Measurements from ENCODE around the gene KCNAB3.
A peak's percentile ranks its signal among the peaks of the same experiment; 100 is the strongest.

The KCNAB3 gene

GRCh38 chr17:7935859-7936258 lies 6.2 kb upstream of the KCNAB3 start:
- no peak for DNase-seq

DNA sequence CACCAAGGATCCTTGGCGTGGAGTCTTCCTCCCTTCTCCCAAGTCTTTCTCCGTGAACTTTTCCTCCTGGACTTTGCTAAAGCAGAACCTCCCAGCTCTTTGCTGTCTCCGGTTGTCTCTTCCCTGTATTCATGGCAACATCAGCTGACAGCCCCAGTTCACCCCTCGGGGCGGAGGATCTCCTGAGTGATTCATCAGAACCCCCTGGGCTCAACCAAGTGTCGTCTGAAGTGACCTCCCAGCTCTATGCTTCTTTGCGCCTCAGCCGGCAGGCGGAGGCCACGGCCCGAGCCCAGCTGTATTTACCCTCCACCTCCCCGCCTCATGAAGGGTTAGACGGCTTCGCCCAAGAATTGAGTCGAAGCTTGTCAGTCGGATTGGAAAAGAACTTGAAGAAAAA lies 3.3 kb upstream of the KCNAB3 start:
- DNase-seq = peak; percentile 55

DNA sequence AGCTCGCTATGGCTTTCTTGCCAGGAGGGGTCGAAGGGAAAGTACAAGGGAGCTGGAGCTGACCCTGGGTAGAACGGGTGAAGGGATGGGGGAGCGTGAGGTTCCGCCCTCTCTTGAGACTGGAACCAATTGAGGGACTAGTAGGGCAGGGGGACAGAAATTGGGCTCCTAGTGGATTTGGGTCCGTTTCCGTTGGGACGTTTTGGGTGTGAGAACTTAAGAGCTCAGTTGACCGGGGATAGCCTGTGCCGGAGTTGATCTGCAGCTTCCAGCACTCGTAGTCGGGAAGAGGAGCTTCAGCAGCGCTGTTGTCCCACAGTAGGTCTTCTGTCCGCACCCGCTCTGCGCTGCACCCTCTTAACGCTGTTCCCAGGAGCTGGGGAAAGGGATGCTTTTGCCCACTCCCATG lies 2.8 kb upstream of the KCNAB3 start:
- peak; percentile 23 for DNase-seq

- peak; percentile 97 for DNase-seq
These were observed 2.2 kb upstream of the KCNAB3 start, which contains the start of the genes CNTROB and TRAPPC1 for GRCh38 chr17:7931709-7932482. Gene CNTROB (plus strand): TSS chr17:7932206. CDS start chr17:7933080, 874 bp downstream. Gene TRAPPC1 (minus strand): TSS chr17:7931946. CDS start chr17:7931829, 117 bp downstream.

- DNase-seq = no peak
These were observed 1.4 kb upstream of the KCNAB3 start for GRCh38 chr17:7930841-7931631.

DNA sequence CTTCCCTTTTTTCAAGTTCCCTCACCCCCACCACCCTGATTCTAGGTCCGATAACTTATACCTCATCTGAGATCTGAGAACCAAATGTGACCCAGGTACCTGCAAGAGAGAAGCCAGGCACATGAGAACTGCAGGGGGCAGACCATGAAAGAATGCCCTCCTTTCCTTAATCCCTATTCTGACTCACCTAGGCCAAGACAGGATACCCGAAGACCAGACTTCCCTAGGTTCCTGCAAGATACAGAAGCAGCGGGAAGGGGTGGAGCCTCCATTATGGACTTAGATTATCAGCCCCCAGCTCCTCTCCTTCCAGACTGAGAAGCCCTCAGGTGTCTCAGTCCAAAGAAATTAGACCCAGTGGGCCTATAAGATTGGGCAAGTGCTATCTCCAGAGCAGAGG lies 2.1 kb downstream of the KCNAB3 start:
- DNase-seq = no peak

GRCh38 chr17:7922845-7923628 lies 6.6 kb downstream of the KCNAB3 start:
- peak; percentile 67 for DNase-seq

GRCh38 chr17:7922269-7922844 lies 7.3 kb downstream of the KCNAB3 start:
- no peak for DNase-seq

DNA sequence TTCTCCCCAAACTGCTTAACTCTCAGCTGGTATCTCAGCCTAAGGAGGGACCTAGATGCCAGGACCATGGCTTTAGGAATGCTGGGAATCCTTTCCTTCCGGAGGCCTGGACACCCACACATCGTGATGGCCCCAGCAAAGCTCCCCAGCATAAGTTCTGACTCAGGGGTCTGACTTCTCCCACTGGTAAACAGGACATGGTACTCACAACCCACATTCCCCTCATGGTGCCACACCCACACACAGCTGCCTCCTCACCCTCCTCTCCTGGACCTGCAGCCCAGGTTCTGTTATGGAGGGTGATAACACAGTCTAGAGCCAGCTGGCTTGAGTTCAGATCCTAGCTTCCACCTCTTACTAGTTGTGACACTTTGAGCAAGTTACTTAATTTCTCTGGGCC lies 12.8 kb downstream of the KCNAB3 start:
- no peak for DNase-seq

DNA sequence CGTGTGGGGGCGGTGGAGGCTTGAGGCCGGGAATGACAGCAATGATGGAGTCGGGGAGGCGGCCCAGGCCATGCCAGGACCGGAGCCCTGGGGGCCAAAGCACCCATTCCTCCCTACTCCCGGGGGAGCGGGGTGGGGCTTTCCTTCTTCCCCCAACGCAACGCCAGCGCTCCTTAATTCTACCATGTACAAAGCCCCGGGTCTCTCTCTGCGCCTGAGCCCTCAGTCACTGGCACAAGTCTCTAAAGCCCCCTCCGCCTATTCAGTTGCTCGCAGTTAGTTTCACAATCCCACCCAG lies 13.3 kb downstream of the KCNAB3 start:
- no peak for DNase-seq

DNA sequence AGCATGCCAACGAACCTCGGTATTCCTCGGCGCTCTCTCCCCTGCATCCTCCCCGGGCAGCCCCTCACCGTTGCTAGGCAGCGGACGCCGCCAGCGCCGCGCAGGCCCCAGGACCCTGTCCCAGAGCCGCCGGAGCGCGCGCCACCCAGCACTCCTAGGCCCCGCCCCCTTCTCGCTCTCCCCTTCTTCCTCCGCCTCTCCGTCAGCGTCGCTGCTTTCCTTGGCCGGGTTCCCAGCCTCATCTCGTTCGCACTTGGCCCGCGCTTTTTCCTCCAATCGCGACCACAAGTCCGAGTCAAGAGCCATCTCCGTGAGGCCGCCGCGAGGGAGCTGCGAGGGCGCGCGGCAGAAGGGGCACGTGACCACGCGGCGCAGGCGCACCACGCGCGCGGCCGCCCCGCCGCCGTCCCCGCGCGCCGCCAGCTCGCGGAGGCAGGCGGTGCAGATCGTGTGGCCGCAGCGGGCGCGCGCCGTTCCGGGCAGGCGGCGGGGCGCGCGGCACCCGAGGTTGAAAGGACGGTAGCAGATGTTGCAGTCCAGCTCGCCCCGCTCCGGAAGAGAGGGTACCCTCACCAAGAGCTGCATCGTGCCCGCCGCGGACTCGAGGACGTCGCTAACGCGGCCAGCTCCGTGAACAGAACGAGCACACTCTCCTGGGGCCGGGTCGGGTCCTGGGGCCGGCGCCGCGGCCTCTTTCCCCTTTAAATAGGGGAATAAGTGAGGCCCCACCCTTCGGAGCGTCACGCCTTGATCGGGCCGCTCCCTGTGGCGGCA lies 13.9 kb downstream of the KCNAB3 start, which contains the start of gene RNF227:
Gene RNF227 (minus strand): TSS at position 679 of the 774 bp plus-strand sequence. CDS start 94 bp downstream, at position 585.
- peak; percentile 80 for DNase-seq

DNA sequence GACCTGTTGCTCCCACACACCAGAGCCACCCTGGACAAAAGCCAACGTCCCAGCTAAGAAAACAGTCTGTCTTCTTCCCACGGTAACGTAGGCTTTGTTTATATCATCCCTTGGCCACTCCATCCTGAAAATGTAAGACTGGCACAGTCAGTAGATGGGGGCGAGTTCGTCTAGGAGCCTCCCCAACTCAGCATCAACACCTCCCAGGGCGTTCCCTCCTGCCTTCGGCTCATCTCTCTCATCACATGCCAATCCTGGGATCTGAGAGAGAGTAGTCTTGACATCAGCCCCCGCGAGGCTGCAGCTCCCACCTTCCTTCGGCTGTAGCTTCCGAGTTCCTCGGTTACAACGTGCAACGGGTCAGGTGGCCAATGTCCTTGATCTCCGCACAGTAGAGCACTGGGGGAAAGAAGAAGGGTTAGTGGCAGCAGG lies 14.5 kb downstream of the KCNAB3 start:
- no peak for DNase-seq

DNA sequence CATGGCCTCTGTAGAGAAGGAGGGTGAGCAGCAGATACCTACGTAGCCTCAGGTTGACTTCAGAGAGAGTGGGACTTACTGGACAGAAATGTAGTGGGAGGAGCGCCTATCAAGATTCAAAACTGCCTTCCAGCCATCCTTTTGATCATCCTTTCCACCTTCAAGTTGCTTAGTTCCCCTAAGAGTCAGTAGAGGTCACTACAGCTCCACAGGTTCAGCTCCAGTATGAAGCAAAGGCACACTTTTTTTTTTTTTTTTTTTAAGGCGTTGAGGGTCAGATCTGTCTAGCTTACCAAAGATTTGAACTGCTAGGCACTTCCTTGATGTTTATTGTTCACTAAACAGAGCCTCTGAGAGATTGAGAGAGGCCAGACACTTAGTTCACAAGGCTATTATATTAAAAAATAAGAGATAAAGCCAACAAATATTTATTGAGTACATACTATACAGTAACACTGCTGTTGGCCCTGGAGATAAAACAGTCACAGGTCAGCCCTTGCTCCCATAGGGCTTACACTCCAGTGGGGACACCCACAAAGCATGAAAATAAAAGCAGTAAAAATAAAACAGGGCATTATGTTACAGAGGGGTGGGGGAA lies 16.6 kb downstream of the KCNAB3 start:
- peak; percentile 62 for DNase-seq

DNA sequence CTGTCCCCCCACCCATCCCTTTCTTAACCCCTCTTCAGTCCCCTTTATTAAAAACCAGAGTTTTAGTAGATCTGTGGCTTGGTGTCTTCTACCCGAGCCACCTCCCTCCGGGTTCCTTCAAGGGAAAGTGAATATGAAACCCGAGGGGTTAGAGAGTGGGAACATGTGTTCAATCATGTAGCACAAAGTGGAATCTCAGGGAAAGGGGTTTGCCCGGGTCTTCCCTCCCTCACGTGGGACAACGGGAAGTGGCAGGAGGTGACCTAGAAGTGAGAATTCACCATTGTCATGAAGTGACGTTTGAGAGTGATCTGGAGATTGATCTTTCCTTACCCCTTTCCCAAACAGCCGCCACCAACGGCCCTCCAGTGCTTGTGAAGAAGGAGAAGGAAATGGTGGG lies 18.5 kb downstream of the KCNAB3 start:
- DNase-seq = no peak

DNA sequence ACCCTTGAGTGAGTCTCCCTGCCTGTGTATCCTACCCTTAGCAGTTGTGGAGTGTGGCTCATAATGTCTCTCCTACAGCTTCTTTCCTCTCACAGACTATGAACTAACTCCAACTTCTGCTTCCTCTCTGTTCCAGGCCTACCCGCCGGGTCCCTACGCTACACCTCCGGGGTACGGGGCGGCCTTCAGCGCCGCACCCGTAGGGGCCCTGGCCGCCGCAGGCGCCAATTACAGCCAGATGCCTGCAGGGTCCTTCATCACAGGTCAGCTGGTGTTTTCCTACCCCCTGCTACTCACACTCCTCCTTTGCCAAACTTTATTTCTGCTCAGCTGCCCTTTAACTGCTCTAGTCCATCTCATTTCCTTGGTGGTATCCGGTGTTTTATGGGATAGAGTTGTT lies 18.9 kb downstream of the KCNAB3 start:
- no peak for DNase-seq

- DNase-seq = no peak
These were observed 19.4 kb downstream of the KCNAB3 start for GRCh38 chr17:7910281-7910680.

GRCh38 chr17:7909089-7909488 lies 20.6 kb downstream of the KCNAB3 start:
- no peak for DNase-seq

- no peak for DNase-seq
These were observed 26.2 kb downstream of the KCNAB3 start for GRCh38 chr17:7903154-7904103.

DNA sequence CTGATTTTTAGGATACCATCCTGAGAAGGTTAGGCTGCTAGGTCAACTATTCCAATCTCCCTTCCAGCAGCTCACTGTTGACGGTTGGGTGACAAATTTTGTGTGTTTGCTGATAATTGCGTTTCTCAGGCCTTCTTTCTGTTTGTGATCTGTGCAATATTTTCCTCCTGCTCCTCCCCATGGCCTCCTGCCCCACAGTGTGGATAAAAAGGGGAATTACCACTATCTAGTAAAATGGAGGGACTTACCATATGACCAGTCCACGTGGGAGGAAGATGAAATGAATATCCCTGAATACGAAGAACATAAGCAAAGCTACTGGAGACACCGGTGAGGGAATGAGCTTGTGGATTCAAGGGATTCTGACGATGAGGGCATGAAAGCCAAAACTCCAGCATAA lies 31.9 kb downstream of the KCNAB3 start:
- DNase-seq = peak; percentile 22

DNA sequence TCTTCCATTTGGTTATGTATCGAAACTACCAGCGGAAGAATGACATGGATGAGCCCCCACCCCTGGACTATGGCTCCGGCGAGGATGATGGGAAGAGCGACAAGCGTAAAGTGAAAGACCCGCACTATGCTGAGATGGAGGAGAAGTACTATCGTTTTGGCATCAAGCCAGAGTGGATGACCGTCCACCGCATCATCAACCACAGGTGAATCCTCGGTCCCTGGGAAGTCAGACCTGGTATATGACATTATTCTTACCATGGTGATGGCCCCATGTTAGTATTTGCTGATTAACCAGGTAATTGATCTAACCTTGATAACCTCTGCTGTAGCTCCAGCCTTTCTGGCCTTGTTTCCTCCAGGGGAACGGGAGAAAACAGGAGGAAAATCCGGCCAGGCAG lies 32.6 kb downstream of the KCNAB3 start:
- no peak for DNase-seq

Measured in HCEC 1CT (cell line).